AG04450 (cell line): Measurements from ENCODE around the gene CRIM1. TPM values are rescaled to one million over a fixed set of nuclear protein-coding genes. Genes with fewer than 3 reads are reported as not detected.

Experiments used
- CTCF ChIA-PET: fragments of 300-600, 350-600 bp; formaldehyde crosslinking; extraction: SDS; loops from one replicate; lab custom pipeline; 2022; ENCODE audit warnings: antibody characterized with exemption, inconsistent platforms; lab: Charles Lee
- POLR2A ChIA-PET: fragments of 350-600 bp; formaldehyde crosslinking; extraction: SDS; loops from one replicate; lab custom pipeline; 2021; ENCODE audit warnings: antibody characterized with exemption, inconsistent platforms; lab: Yijun Ruan, JAX
- DNase-seq: peaks from one replicate; pipeline ENCODE4 v3.0.0-alpha.2; 2011; ENCODE audit warnings: low read depth, low spot score
- H3K27ac ChIP-seq: one replicate; pipeline ENCODE4 v1.5.1; 2012; ENCODE audit warnings: low read depth, low read length, control low read depth
- H3K27me3 ChIP-seq: one replicate; pipeline ENCODE4 v1.6.0; 2012; ENCODE audit warnings: low read length; ENCODE audit not compliant: control insufficient read depth, insufficient read depth
- H3K4me3 ChIP-seq: 2 replicates; pipeline ENCODE4 v1.5.1; 2011; ENCODE audit warnings: mild to moderate bottlenecking, low read depth, low read length, control low read depth
- H3K9me3 ChIP-seq: 2 replicates; pipeline ENCODE4 v1.5.1; 2012; ENCODE audit warnings: low read length; ENCODE audit not compliant: control insufficient read depth, insufficient read depth
- CTCF ChIP-seq: IDR thresholded peaks from 2 replicates; pipeline ENCODE4 v1.5.1; 2011; ENCODE audit warnings: low read depth, low read length, control low read depth, inconsistent platforms
- polyA plus RNA-seq: library from polyadenylated mRNA; depleted of rRNA; stranded (reverse); fragments of >200 nt; gene quantifications from 2 replicates; pipeline ENCODE4 v1.2.3, GENCODE V29; 2011

CRIM1 gene
- polyA plus RNA-seq, 1 experiment = 142 TPM

- POLR2A ChIA-PET = no interaction called here
- Histone ChIP-seq H3K27me3 (no peaks in the 10 kb centered on the region), H3K4me3 (no peak overlapping the region), H3K9me3 (no peaks in the 10 kb centered on the region), H3K27ac (no peak overlapping the region)
- DNase-seq = no peak
- TF ChIP-seq CTCF = no peak
- CTCF ChIA-PET = interaction anchor here (1.5 kb wide), 1 partner anchor 90 kb away, joined by 3 read pairs; no protein-coding TSS in a partner anchor
Measured at GRCh38 chr2:36574560-36574959, 219.0 kb downstream of the CRIM1 start.

- Histone ChIP-seq H3K27ac (no peak overlapping the region), H3K4me3 (no peak overlapping the region), H3K27me3 (no peaks in the 10 kb centered on the region), H3K9me3 (no peaks in the 10 kb centered on the region)
- ChIA-PET POLR2A (no interaction called here), CTCF (interaction anchor here (1.0 kb wide), 1 partner anchor 94 kb away, joined by 3 read pairs; no protein-coding TSS in a partner anchor)
- TF ChIP-seq CTCF = no peak
- DNase-seq = no peak
Measured at GRCh38 chr2:36577884-36578283, 222.3 kb downstream of the CRIM1 start.

GRCh38 chr2:36578343-36579296 is 223.0 kb downstream of the CRIM1 start:
- ChIA-PET POLR2A (no interaction called here), CTCF (no interaction called here)
- TF ChIP-seq CTCF = no peak
- H3K4me3 ChIP-seq = no peak overlapping the region
- no peak overlapping the region for H3K27ac ChIP-seq
- no peaks in the 10 kb centered on the region for H3K27me3 ChIP-seq
- DNase-seq = no peak
- H3K9me3 ChIP-seq = no peaks in the 10 kb centered on the region

GRCh38 chr2:36579297-36579664 is 223.7 kb downstream of the CRIM1 start:
- DNase-seq = no peak
- TF ChIP-seq CTCF = no peak
- no peaks in the 10 kb centered on the region for H3K9me3 ChIP-seq
- no peak overlapping the region for H3K27ac ChIP-seq
- POLR2A ChIA-PET = no interaction called here
- H3K27me3 ChIP-seq = no peaks in the 10 kb centered on the region
- CTCF ChIA-PET = no interaction called here
- no peak overlapping the region for H3K4me3 ChIP-seq

GRCh38 chr2:36582538-36582937 is 227.0 kb downstream of the CRIM1 start:
- no peak for DNase-seq
- Histone ChIP-seq H3K9me3 (no peaks in the 10 kb centered on the region), H3K4me3 (no peak overlapping the region), H3K27me3 (no peaks in the 10 kb centered on the region), H3K27ac (no peak overlapping the region)
- ChIA-PET CTCF (no interaction called here), POLR2A (no interaction called here)
- no peak for TF ChIP-seq CTCF
